B cell (primary cell): ENCODE data around the gene CHD5. TPM values are rescaled to one million over a fixed set of nuclear protein-coding genes. Genes with fewer than 3 reads are reported as not detected.

Experiments
- ATAC-seq: fragments of 200-7000 bp; cut with Tn5 transposase; one replicate; pipeline ENCODE4 v1.10.0; 2021; ENCODE audit warnings: low read depth, mild to moderate bottlenecking, moderate number of reproducible peaks, moderate library complexity
- CTCF ChIA-PET: fragments of 350-600 bp; sonication (Branson Sonifier 250); formaldehyde crosslinking; loops from one replicate; lab custom pipeline; 2021; ENCODE audit warnings: antibody characterized with exemption, inconsistent platforms; lab: Charles Lee
- POLR2A ChIA-PET: fragments of 350-600 bp; sonication (Branson Sonifier 250); formaldehyde crosslinking; loops from one replicate; lab custom pipeline; 2021; ENCODE audit warnings: antibody characterized with exemption; lab: Charles Lee
- DNase-seq: peaks from one replicate; pipeline ENCODE4 v3.0.0; 2013
- H2AFZ ChIP-seq: 2 replicates; pipeline ENCODE4 v1.6.1; 2012; ENCODE audit warnings: mild to moderate bottlenecking, low read depth, low read length; ENCODE audit not compliant: insufficient read depth, poor library complexity, severe bottlenecking
- H3K27ac ChIP-seq, 2 donors: 1 replicate in 1 of 2; 2 replicates in 1 of 2; pipeline ENCODE4 v1.5.1; 2012 to 2013; ENCODE audit warnings: low read length in 2 of 2, mild to moderate bottlenecking in 2 of 2, moderate library complexity in 1 of 2
- H3K27me3 ChIP-seq, 4 experiments: fragments of 200-600 bp in 1 of 4; sonication (generic) in 1 of 4; replicated peaks in 1 of 4; 1 replicate in 2 of 4; 2 replicates in 2 of 4; pipeline versions ENCODE4 v1.6.1 to v1.7.0; 2013 to 2016; ENCODE audit warnings: low read length in 3 of 4, mild to moderate bottlenecking in 2 of 4, mixed read lengths in 1 of 4, moderate library complexity in 1 of 4; ENCODE audit not compliant: insufficient read depth in 4 of 4, control insufficient read depth in 3 of 4; ENCODE audit errors: control extremely low read depth in 1 of 4
- H3K36me3 ChIP-seq, 2 experiments: replicated peaks in 1 of 2; 1 replicate in 1 of 2; 2 replicates in 1 of 2; pipeline versions ENCODE4 v1.6.1 to v1.7.1; 2013; ENCODE audit warnings: low read length in 1 of 2; ENCODE audit not compliant: insufficient read depth in 2 of 2, control insufficient read depth in 1 of 2; ENCODE audit errors: control extremely low read depth in 1 of 2, extremely low read depth in 1 of 2
- H3K4me1 ChIP-seq, 2 donors: fragments of 200-600 bp in 1 of 2; sonication (generic) in 1 of 2; 1 replicate in 1 of 2; 2 replicates in 1 of 2; pipeline versions ENCODE4 v1.5.1 to v1.6.1; 2013 to 2017; ENCODE audit warnings: low read length in 2 of 2; ENCODE audit not compliant: control insufficient read depth in 2 of 2, insufficient read depth in 2 of 2
- H3K4me2 ChIP-seq: replicated peaks from 2 replicates; pipeline ENCODE3; 2012; ENCODE audit warnings: mild to moderate bottlenecking, low read depth, low read length; ENCODE audit not compliant: poor library complexity, severe bottlenecking
- H3K4me3 ChIP-seq, 5 experiments: fragments of 200-600 bp in 1 of 5; sonication (generic) in 1 of 5; 1 replicate in 3 of 5; 2 replicates in 2 of 5; pipeline versions ENCODE4 v1.5.1 to v1.7.0; 2011 to 2016; ENCODE audit warnings: low read length in 4 of 5, mild to moderate bottlenecking in 4 of 5, low read depth in 2 of 5, control low read depth in 1 of 5, moderate library complexity in 1 of 5; ENCODE audit not compliant: insufficient read depth in 1 of 5; ENCODE audit errors: control extremely low read depth in 1 of 5, extremely low read depth in 1 of 5
- H3K79me2 ChIP-seq: fragments of 200-600 bp; sonication (generic); one replicate; pipeline ENCODE4 v1.6.0; 2016; ENCODE audit warnings: low read length; ENCODE audit not compliant: control insufficient read depth, insufficient read depth
- H3K9ac ChIP-seq: fragments of 200-600 bp; sonication (generic); 2 replicates; pipeline ENCODE4 v1.6.1; 2017; ENCODE audit warnings: mild to moderate bottlenecking, low read length, moderate library complexity
- H3K9me3 ChIP-seq, 3 donors: one replicate each; pipeline versions ENCODE4 v1.6.1 to v1.7.1; 2013; ENCODE audit warnings: low read length in 2 of 3; ENCODE audit not compliant: control insufficient read depth in 2 of 3, insufficient read depth in 1 of 3; ENCODE audit errors: control extremely low read depth in 1 of 3
- H4K20me1 ChIP-seq: 2 replicates; pipeline ENCODE4 v1.6.0; 2012; ENCODE audit warnings: mild to moderate bottlenecking, low read length; ENCODE audit not compliant: insufficient read depth, control insufficient read depth, poor library complexity, severe bottlenecking
- H3K27ac Mint-ChIP-seq: one replicate; pipeline ENCODE4 v1.8.0; 2021; ENCODE audit warnings: mixed read lengths
- H3K27me3 Mint-ChIP-seq: one replicate; pipeline ENCODE4 v1.8.0; 2021; ENCODE audit warnings: mixed read lengths
- H3K4me1 Mint-ChIP-seq: one replicate; pipeline ENCODE4 v1.8.0; 2021; ENCODE audit warnings: mixed read lengths
- H3K4me3 Mint-ChIP-seq: one replicate; pipeline ENCODE4 v1.8.0; 2021; ENCODE audit warnings: mixed read lengths
- H3K9me3 Mint-ChIP-seq: one replicate; pipeline ENCODE4 v1.8.0; 2022; ENCODE audit warnings: mixed read lengths; ENCODE audit not compliant: insufficient read depth
- EZH2 ChIP-seq: IDR thresholded peaks from 2 replicates; pipeline ENCODE4 v1.6.1; 2012; ENCODE audit warnings: borderline replicate concordance, low read depth, mild to moderate bottlenecking, moderate library complexity, low read length; ENCODE audit not compliant: insufficient read depth, poor library complexity, severe bottlenecking
- WGBS: methylation state at CpG from one replicate; pipeline ENCODE4 v1.1.5; 2013; ENCODE audit warnings: missing lambda C conversion rate; ENCODE audit not compliant: insufficient coverage; 5-methylcytosine and 5-hydroxymethylcytosine counted together
- intact Hi-C: fragments of 100-400 bp; cut with micrococcal nuclease; formaldehyde crosslinking; loops from one replicate; pipeline ENCODE4 v1.10.0; 2022
- polyA plus RNA-seq: library from polyadenylated mRNA; depleted of rRNA; stranded (reverse); fragments of >200 nt; gene quantifications from 2 replicates; pipeline ENCODE4 v1.2.3, GENCODE V29; 2012
- total RNA-seq, 2 donors: library from RNA; stranded (reverse); fragments of 120-200 nt in 1 of 2; gene quantifications; 1 replicate in 1 of 2; 2 replicates in 1 of 2; pipeline versions ENCODE4 v1.2.3 to v1.2.4, GENCODE V29; 2013 to 2022
- TF ChIP-seq, protein P1 (sequence below): fragments of 200-600 bp; IDR thresholded peaks from one replicate; pipeline ENCODE4 v1.8.0; 2022; ENCODE audit warnings: antibody characterized with exemption, mild to moderate bottlenecking

The CHD5 gene
- total and polyA plus RNA-seq, 2 donors (not counting 1 experiment from before 2014, with no cell fraction given) = 0.18 to 0.20 TPM

DNA sequence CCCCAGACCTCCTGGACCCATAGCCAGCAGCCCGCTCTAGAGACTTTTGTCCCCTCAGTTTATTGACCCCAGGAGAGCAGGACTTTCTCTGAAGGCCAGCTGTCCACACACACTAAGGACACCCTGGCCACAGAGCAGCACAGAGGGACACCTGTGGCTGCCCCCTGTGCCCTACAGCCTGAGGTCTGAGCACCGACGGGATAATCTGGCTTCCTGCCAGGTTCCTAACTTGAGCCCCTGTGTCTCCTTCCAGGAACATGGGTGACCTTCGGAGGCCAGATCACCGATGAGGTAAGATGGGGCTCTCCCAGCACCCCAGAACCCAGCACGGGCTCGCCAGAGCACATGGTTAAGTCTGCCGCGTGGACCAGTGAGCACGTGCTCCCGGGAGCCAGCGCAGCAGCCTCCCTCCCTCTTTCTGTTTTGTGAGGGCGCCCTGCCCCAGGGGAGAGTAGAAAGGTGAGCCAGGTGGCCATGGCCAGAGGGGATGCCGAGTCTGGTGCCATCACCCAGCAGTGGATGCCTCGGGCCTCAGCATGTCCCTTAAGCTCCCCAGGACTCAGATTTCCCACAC, 106.6 kb downstream of the CHD5 start:
- intact Hi-C loops = no loop called here
- Mint-ChIP-seq H3K27ac (no peak overlapping the region), H3K9me3 (no peaks in the 10 kb centered on the region), H3K4me1 (no peaks in the 10 kb centered on the region), H3K4me3 (no peak overlapping the region), H3K27me3 (no peaks in the 10 kb centered on the region)
- no peaks in the 10 kb centered on the region for H3K79me2 ChIP-seq
- H4K20me1 ChIP-seq = peaks cover 35% of the 10 kb centered on the region
- ChIA-PET CTCF (no interaction called here), POLR2A (no interaction called here)
- no peak overlapping the region for H2AFZ ChIP-seq
- DNase-seq (no peak), ATAC-seq (no peak)
- no peaks in the 10 kb centered on the region for H3K4me1 ChIP-seq
- TF ChIP-seq, protein P1, sequence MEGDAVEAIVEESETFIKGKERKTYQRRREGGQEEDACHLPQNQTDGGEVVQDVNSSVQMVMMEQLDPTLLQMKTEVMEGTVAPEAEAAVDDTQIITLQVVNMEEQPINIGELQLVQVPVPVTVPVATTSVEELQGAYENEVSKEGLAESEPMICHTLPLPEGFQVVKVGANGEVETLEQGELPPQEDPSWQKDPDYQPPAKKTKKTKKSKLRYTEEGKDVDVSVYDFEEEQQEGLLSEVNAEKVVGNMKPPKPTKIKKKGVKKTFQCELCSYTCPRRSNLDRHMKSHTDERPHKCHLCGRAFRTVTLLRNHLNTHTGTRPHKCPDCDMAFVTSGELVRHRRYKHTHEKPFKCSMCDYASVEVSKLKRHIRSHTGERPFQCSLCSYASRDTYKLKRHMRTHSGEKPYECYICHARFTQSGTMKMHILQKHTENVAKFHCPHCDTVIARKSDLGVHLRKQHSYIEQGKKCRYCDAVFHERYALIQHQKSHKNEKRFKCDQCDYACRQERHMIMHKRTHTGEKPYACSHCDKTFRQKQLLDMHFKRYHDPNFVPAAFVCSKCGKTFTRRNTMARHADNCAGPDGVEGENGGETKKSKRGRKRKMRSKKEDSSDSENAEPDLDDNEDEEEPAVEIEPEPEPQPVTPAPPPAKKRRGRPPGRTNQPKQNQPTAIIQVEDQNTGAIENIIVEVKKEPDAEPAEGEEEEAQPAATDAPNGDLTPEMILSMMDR = no peak
- no peak for TF ChIP-seq EZH2
- no peaks in the 10 kb centered on the region for H3K9me3 ChIP-seq
- 97% methylated on average over 13 of the region's 15 CpGs for WGBS
- no peak overlapping the region for H3K9ac ChIP-seq
- H3K4me2 ChIP-seq = no peak overlapping the region
- H3K36me3 ChIP-seq = peaks cover 0 to 43% of the 10 kb centered on the region in 2 experiments
- no peaks in the 10 kb centered on the region for H3K27me3 ChIP-seq
- no peak overlapping the region for H3K4me3 ChIP-seq
- no peak overlapping the region for H3K27ac ChIP-seq

GRCh38 chr1:6072774-6073479, 107.2 kb downstream of the CHD5 start:
- H3K4me3 ChIP-seq = no peak overlapping the region
- Mint-ChIP-seq H3K9me3 (no peaks in the 10 kb centered on the region), H3K27ac (no peak overlapping the region), H3K4me1 (no peaks in the 10 kb centered on the region), H3K27me3 (no peaks in the 10 kb centered on the region), H3K4me3 (no peak overlapping the region)
- no peak overlapping the region for H2AFZ ChIP-seq
- peaks cover 0 to 37% of the 10 kb centered on the region in 2 experiments for H3K36me3 ChIP-seq
- no peaks in the 10 kb centered on the region for H3K27me3 ChIP-seq
- H3K9ac ChIP-seq = no peak overlapping the region
- WGBS = 95% methylated on average over 11 of the region's 17 CpGs
- H3K79me2 ChIP-seq = no peaks in the 10 kb centered on the region
- ATAC-seq (no peak), DNase-seq (no peak)
- H3K4me2 ChIP-seq = no peak overlapping the region
- CTCF ChIA-PET = no interaction called here
- peaks cover 35% of the 10 kb centered on the region for H4K20me1 ChIP-seq
- intact Hi-C loops = no loop called here
- POLR2A ChIA-PET = no interaction called here
- H3K9me3 ChIP-seq = no peaks in the 10 kb centered on the region
- no peaks in the 10 kb centered on the region for H3K4me1 ChIP-seq
- TF ChIP-seq EZH2 = no peak
- TF ChIP-seq, protein P1 = no peak
- H3K27ac ChIP-seq = no peak overlapping the region
